ENCODE data around the gene THADA.

GRCh38 chr2:43302961-43303494, 292.8 kb downstream of the THADA start:
- TF ChIP-seq CTCF (IDR thresholded peaks at IDR 0.05) (no peak), POLR2A (IDR thresholded peaks at IDR 0.05) (no peak), POLR2AphosphoS5 (IDR thresholded peaks at IDR 0.05) (no peak)
